Transverse colon (tissue), 4 donors: ENCODE results near the gene TNFRSF18. TPM values are rescaled to one million over a fixed set of nuclear protein-coding genes. Genes with fewer than 3 reads are reported as not detected.

Experiments used
- DNase-seq: peaks from one replicate; pipeline ENCODE4 v3.0.0-alpha.2; 2019
- H3K27ac ChIP-seq, 4 donors: fragments of 200-600 bp; sonication (generic); 2 replicates each; pipeline ENCODE4 v1.5.1; 2016 to 2018; ENCODE audit warnings: inconsistent platforms in 4 of 4
- H3K27me3 ChIP-seq: fragments of 200-600 bp; sonication (generic); 2 replicates; pipeline ENCODE4 v1.5.1; 2017; ENCODE audit warnings: inconsistent platforms
- H3K36me3 ChIP-seq, 4 donors: fragments of 200-600 bp; sonication (generic); 2 replicates each; pipeline ENCODE4 v1.5.1; 2017 to 2019; ENCODE audit warnings: inconsistent platforms in 4 of 4
- H3K4me1 ChIP-seq, 4 donors: fragments of 200-600 bp; sonication (generic); 2 replicates each; pipeline ENCODE4 v1.5.1; 2017 to 2020; ENCODE audit warnings: inconsistent platforms in 4 of 4
- H3K4me3 ChIP-seq, 4 donors: fragments of 200-600 bp; sonication (generic); 1 replicate in 1 of 4; 2 replicates in 3 of 4; pipeline versions ENCODE4 v1.5.1 to v1.6.1; 2017 to 2019; ENCODE audit warnings: inconsistent platforms in 4 of 4
- H3K9me3 ChIP-seq, 2 donors: fragments of 200-600 bp; sonication (generic); 2 replicates each; pipeline ENCODE4 v1.5.1; 2017 to 2019; ENCODE audit warnings: inconsistent platforms in 2 of 2
- EP300 ChIP-seq: sonication (generic); formaldehyde crosslinking; IDR thresholded peaks from one replicate; pipeline ENCODE4 v1.6.1; 2017; ENCODE audit warnings: antibody characterized with exemption, low read depth
- POLR2A ChIP-seq: fragments of 450-650 bp; IDR thresholded peaks from one replicate; pipeline ENCODE4 v1.6.1; 2016; ENCODE audit warnings: antibody characterized with exemption, mild to moderate bottlenecking, moderate library complexity
- POLR2AphosphoS5 ChIP-seq, 3 donors: sonication (generic); formaldehyde crosslinking; IDR thresholded peaks; one replicate each; pipeline ENCODE4 v1.6.1; 2016; ENCODE audit warnings: antibody characterized with exemption in 3 of 3
- WGBS, 2 donors: methylation state at CpG; one replicate each; pipeline ENCODE4 v1.1.5; 2018; ENCODE audit warnings: low coverage in 1 of 2; 5-methylcytosine and 5-hydroxymethylcytosine counted together
- in situ Hi-C, 4 donors: fragments of 200-750 bp; cut with MboI; loops; one replicate each; pipeline versions ENCODE4 v1.15.0 to v1.15.1; 2017; ENCODE audit warnings: low sequenced_read_pairs in 3 of 4, low pct_ligation_motif_present in 1 of 4, low pct_unique_long_range_greater_than_20kb in 1 of 4
- intact Hi-C: fragments of 100-400 bp; cut with DNase I; formaldehyde crosslinking; loops from one replicate; pipeline ENCODE4 v1.15.1; 2023; ENCODE audit warnings: low total_unique reads
- total RNA-seq, 4 donors: library from RNA; depleted of rRNA; stranded (reverse); fragments of >200 nt; gene quantifications; one replicate each; pipeline ENCODE4 v1.1.0, GENCODE V29; 2016
- TF ChIP-seq, protein P1 (sequence below), 5 experiments: fragments of 200-600 bp in 3 of 5; fragments of 450-650 bp in 2 of 5; sonication (generic) in 3 of 5; IDR thresholded peaks; 1 replicate in 2 of 5; 2 replicates in 3 of 5; pipeline ENCODE4 v1.5.1; 2016 to 2017; ENCODE audit warnings: antibody characterized with exemption in 5 of 5, inconsistent platforms in 3 of 5, mild to moderate bottlenecking in 2 of 5, moderate library complexity in 1 of 5

TNFRSF18 gene
- total RNA-seq, 4 donors from 2014 or later = 3.3 to 7.9 TPM; not detected in 2

DNA sequence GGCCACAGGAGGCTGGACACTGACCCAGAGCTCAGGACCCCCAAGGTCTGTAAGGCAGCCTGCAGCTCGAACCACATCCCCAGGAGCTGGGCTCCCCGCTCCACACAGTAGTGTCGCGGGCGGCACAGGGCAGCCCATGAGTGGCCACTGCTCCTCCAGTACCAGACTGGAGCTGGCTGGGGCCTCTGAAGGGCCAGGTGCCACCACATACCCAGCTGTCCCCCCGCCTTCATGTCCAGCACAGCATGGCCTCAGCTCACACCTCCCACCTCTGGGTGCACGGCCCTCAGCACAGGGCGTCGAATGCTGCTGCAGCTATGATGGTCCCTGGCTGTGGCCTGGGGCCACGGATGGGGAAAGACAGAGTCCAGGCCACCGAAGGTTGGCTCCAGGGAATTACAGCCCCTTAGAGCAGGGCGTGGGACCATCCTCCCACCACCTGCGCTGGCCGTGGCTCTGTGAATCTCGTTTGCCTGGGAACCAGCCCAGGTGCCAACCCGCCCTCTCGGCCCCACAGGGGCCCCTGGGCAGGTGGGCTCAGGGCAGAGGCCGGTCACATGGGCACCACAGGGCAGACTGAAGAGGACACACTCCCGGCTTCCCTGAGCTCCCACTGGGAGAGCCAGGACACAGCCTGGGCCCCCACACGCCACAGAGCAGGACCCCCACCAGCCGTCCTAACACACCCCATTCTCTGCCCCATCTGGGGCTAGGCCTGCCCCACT, 9.7 kb upstream of the TNFRSF18 start:
- peak overlapping the region in 1 of 4 donors; percentile 34 for H3K27ac ChIP-seq
- in situ Hi-C loops = no loop called here
- DNase-seq = no peak
- H3K4me3 ChIP-seq = no peak overlapping the region
- peaks cover 0 to 21% (median 6%) of the 10 kb centered on the region in 4 donors for H3K4me1 ChIP-seq
- 92% methylated on average over 14 of the region's 21 CpGs; no CpG with 5 or more reads in 1 of the 2 donors for WGBS, 2 donors
- peaks cover 0 to 30% (median 13%) of the 10 kb centered on the region in 4 donors for H3K36me3 ChIP-seq
- TF ChIP-seq EP300 (no peak), POLR2AphosphoS5 (IDR thresholded peaks at IDR 0.05) (no peak), POLR2A (no peak)
- TF ChIP-seq, protein P1, sequence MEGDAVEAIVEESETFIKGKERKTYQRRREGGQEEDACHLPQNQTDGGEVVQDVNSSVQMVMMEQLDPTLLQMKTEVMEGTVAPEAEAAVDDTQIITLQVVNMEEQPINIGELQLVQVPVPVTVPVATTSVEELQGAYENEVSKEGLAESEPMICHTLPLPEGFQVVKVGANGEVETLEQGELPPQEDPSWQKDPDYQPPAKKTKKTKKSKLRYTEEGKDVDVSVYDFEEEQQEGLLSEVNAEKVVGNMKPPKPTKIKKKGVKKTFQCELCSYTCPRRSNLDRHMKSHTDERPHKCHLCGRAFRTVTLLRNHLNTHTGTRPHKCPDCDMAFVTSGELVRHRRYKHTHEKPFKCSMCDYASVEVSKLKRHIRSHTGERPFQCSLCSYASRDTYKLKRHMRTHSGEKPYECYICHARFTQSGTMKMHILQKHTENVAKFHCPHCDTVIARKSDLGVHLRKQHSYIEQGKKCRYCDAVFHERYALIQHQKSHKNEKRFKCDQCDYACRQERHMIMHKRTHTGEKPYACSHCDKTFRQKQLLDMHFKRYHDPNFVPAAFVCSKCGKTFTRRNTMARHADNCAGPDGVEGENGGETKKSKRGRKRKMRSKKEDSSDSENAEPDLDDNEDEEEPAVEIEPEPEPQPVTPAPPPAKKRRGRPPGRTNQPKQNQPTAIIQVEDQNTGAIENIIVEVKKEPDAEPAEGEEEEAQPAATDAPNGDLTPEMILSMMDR (IDR thresholded peaks at IDR 0.05) = no peak
- peaks cover 4% of the 10 kb centered on the region for H3K27me3 ChIP-seq
- intact Hi-C loops = no loop called here
- no peaks in the 10 kb centered on the region for H3K9me3 ChIP-seq

DNA sequence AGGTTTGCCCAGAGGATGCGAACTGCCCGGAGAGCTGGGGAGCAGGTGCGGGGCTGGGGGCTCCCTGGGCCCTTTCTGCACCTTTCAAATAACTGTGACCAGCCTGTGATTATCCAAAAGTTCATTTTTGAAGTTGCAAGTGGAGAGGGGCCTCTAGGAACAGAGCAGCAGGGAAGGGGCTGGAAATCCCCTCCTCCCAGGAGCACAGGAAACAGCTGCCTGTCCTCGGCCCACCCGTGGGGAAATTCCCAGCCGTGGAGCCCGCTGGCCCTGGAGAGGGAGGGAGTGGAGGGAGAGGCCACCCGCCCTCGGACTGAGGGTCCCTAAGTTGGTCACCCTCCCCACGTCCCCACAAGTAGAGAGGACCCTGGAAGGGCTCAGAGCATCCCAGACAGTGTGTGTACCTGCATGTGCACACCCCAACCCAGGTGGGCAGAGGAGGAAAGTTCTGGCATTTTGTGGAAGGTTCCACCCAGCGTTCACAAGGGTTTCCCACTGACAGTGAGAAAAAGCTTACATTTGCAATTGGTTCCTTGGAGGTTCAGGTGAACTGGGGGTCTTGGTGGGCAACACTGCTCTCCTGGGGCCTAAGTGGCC, 8.8 kb upstream of the TNFRSF18 start:
- no peaks in the 10 kb centered on the region for H3K9me3 ChIP-seq
- 60 to 73% methylated on average over 1 to 5 of the region's 11 CpGs for WGBS, 2 donors
- H3K4me3 ChIP-seq = no peak overlapping the region
- intact Hi-C loops = no loop called here
- DNase-seq = no peak
- in situ Hi-C loops = no loop called here
- peaks cover 0 to 23% (median 11%) of the 10 kb centered on the region in 4 donors for H3K36me3 ChIP-seq
- peak overlapping the region in 1 of 4 donors; percentile 23 for H3K27ac ChIP-seq
- peaks cover 10% of the 10 kb centered on the region for H3K27me3 ChIP-seq
- peaks cover 0 to 21% (median 6%) of the 10 kb centered on the region in 4 donors for H3K4me1 ChIP-seq
- TF ChIP-seq POLR2A = no peak
- TF ChIP-seq, protein P1 (IDR thresholded peaks at IDR 0.05) = no peak
- no peak for TF ChIP-seq POLR2AphosphoS5 (IDR thresholded peaks at IDR 0.05)
- no peak for TF ChIP-seq EP300

DNA sequence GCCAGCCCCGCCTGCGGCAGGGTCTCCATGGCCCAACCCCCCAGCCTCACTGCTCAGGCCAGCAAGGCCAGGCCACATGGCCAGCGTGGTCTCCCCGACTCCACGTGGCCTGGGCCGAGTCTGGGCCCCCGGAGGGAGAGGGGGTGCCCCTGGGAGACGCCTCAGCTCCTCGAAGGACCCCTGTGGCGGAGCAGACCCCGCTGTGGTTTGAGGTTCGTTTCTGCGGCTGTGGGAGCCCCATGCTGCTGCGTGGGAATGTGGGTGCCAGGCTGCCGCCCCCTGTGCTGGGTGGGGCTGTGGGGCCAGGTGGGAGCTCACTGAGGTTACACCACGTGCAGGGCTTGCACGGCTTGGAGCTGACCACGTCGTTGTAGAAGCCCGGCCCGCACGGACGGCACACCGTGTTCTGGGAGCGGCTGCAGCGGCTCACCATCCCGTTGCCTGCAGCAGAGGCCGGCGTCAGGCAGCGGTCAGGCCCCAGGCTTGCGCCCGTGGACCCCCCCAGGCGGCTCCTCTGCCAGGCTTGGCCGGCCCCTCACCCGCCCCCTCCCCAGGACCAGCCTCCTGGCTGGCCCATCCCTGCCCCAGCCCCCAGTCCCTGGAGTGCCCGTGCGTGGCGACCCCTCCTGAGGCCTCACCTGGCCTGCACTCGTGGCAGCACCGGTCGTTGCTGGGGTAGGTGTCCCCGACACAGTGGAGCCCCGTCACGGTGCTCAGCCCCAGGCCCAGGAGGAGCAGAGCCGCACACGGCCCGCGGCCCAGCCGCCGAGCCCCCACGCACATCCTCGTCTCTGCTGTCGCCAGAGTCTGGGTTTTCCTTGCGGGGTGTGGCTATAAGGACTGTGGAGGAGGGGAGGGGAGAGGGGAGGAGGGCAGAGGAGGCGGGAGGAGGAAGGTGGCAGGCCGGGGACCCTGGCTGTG, 7.2 kb upstream of the TNFRSF18 start, which contains the start of gene TNFRSF4:
Gene TNFRSF4 (minus strand): TSS at position 809 of the 921 bp plus-strand sequence. CDS start 26 bp downstream, at position 783.
- H3K4me3 ChIP-seq = peak within 1 kb of the TSS in 2 of 4 donors; percentile 9 to 18

DNA sequence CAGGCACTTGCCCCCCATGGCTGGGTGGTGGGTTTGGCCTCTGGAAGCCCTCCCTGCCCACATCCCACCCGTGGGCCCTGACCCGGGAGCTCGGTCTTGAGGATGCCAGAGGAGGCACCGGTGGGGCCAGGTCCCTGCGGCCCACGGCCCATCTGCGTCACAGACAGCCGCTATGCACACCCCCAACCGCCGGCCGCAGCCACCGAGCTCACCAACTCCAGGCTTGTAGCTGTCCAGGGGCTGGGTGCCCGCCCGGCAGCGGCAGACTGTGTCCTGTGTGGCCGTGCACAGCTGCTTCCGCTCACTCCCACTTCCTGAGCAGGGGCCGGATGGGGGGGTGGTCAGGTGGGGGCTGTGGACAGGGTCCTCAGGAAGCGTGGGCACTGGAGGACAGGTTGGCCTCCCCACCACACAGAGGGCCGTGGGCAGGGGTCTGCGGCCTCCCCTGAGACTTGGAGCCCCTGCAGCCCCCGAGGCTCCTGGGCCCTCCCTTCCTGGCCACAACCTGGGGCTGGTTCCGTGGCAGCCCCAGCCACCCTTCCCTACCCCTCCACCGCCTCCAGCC, 6.5 kb upstream of the TNFRSF18 start:
- Histone ChIP-seq H3K4me1 (peaks cover 7 to 32% (median 15%) of the 10 kb centered on the region in 4 donors), H3K36me3 (peaks cover 0 to 15% (median 5%) of the 10 kb centered on the region in 4 donors), H3K4me3 (peak overlapping the region in 3 of 4 donors; percentile 8 to 18 (median 9)), H3K27ac (peak overlapping the region; percentile 22 to 78 (median 52)), H3K9me3 (no peaks in the 10 kb centered on the region), H3K27me3 (peaks cover 32% of the 10 kb centered on the region)
- TF ChIP-seq EP300 (no peak), POLR2AphosphoS5 (IDR thresholded peaks at IDR 0.05) (peak in 1 of 3 donors; percentile 16), POLR2A (peak; percentile 14)
- TF ChIP-seq, protein P1 (IDR thresholded peaks at IDR 0.05) = no peak
- WGBS, 2 donors = 38% methylated on average over 15 of the region's 24 CpGs; no CpG with 5 or more reads in 1 of the 2 donors
- intact Hi-C loops = no loop called here
- peak; percentile 78 for DNase-seq
- in situ Hi-C loops = no loop called here

More for the DNA sequence above, 7.2 kb upstream of the TNFRSF18 start, which contains the start of gene TNFRSF4:
- intact Hi-C loops = no loop called here
- Histone ChIP-seq H3K27ac (peak within 1 kb of the TSS; percentile 22 to 78 (median 52)), H3K4me1 (peaks cover 4 to 24% (median 9%) of the 10 kb centered on the region in 4 donors), H3K36me3 (peaks cover 0 to 22% (median 9%) of the 10 kb centered on the region in 4 donors), H3K9me3 (no peaks in the 10 kb centered on the region), H3K27me3 (peaks cover 25% of the 10 kb centered on the region)
- TF ChIP-seq POLR2A = no peak
- peak in 1 of 3 donors; percentile 53 for TF ChIP-seq POLR2AphosphoS5 (IDR thresholded peaks at IDR 0.05)
- WGBS, 2 donors = 37% methylated on average over 35 of the region's 56 CpGs; no CpG with 5 or more reads in 1 of the 2 donors
- peak; percentile 71 for DNase-seq
- in situ Hi-C loops = no loop called here
